SU-DHL-6 (cell line): Measurements from ENCODE around the gene GPI.

Experiments
- H2AFZ ChIP-seq: fragments of 200-600 bp; sonication (generic); 2 replicates; pipeline ENCODE4 v1.6.1; 2014; ENCODE audit warnings: low read depth, mild to moderate bottlenecking, moderate library complexity, mixed read lengths, antibody characterized with exemption, low read length; ENCODE audit not compliant: severe bottlenecking
- H3F3A ChIP-seq: fragments of 200-600 bp; shearing (Covaris generic); 2 replicates; pipeline ENCODE4 v1.6.0; 2016; ENCODE audit warnings: antibody characterized with exemption, mild to moderate bottlenecking; ENCODE audit not compliant: insufficient read depth
- H3K27ac ChIP-seq: fragments of 200-600 bp; sonication (generic); 2 replicates; pipeline ENCODE4 v1.5.1; 2016; ENCODE audit warnings: low read depth, mild to moderate bottlenecking, low read length, moderate library complexity, mixed read lengths
- H3K27me3 ChIP-seq: fragments of 200-600 bp; sonication (generic), shearing (Covaris generic); 2 replicates; pipeline ENCODE4 v1.6.0; 2014; ENCODE audit warnings: mild to moderate bottlenecking, low read length
- H3K36me3 ChIP-seq: fragments of 200-600 bp; sonication (generic); 2 replicates; pipeline ENCODE4 v1.6.1; 2014; ENCODE audit warnings: mild to moderate bottlenecking, low read length, mixed read lengths
- H3K4me2 ChIP-seq: fragments of 300-600, 200-600 bp; shearing (Covaris generic), sonication (generic); 2 replicates; pipeline ENCODE4 v1.6.0; 2014; ENCODE audit warnings: low read length, low read depth, mild to moderate bottlenecking; ENCODE audit not compliant: poor library complexity, severe bottlenecking
- H3K4me3 ChIP-seq: fragments of 200-600 bp; sonication (generic); 2 replicates; pipeline ENCODE4 v1.5.1; 2014; ENCODE audit warnings: antibody characterized with exemption, low read length, mild to moderate bottlenecking, mixed read lengths; ENCODE audit not compliant: insufficient read depth, poor library complexity, severe bottlenecking
- H3K79me2 ChIP-seq: fragments of 200-600 bp; sonication (generic); 2 replicates; pipeline ENCODE4 v1.6.1; 2014; ENCODE audit warnings: mild to moderate bottlenecking, low read length, moderate library complexity; ENCODE audit not compliant: insufficient read depth
- H3K9ac ChIP-seq: fragments of 200-600 bp; sonication (generic); 2 replicates; pipeline ENCODE4 v1.7.0; 2014; ENCODE audit warnings: mild to moderate bottlenecking, low read length
- H3K9me2 ChIP-seq: fragments of 200-600 bp; sonication (generic); replicated peaks from 2 replicates; pipeline ENCODE4 v1.6.1; 2014; ENCODE audit warnings: low read length; ENCODE audit not compliant: insufficient read depth
- H3K9me3 ChIP-seq: fragments of 200-600 bp; sonication (generic); 2 replicates; pipeline ENCODE4 v1.6.1; 2014; ENCODE audit warnings: low read length, mixed read lengths; ENCODE audit not compliant: insufficient read depth
- H4K20me1 ChIP-seq: fragments of 200-600 bp; sonication (generic); 2 replicates; pipeline ENCODE4 v1.6.1; 2014; ENCODE audit warnings: low read depth, mild to moderate bottlenecking, antibody characterized with exemption, low read length, moderate library complexity, mixed read lengths
- EZH2phosphoT487 ChIP-seq: fragments of 200-600 bp; sonication (generic), shearing (Covaris generic); conservative IDR thresholded peaks from 2 replicates; pipeline ENCODE4 v1.6.1; 2018; ENCODE audit warnings: mild to moderate bottlenecking, antibody characterized with exemption, low read length, moderate library complexity, mixed read lengths
- TF ChIP-seq, protein P1 (sequence below): fragments of 200-600 bp; sonication (generic); IDR thresholded peaks from one replicate; pipeline ENCODE4 v1.5.1; 2017; ENCODE audit warnings: antibody characterized with exemption, mild to moderate bottlenecking, low read length, moderate library complexity; ENCODE audit not compliant: insufficient read depth, poor library complexity, severe bottlenecking

Gene GPI

GRCh38 chr19:34381399-34382251 lies 16.6 kb downstream of the GPI start:
- H3K36me3 ChIP-seq: peaks cover 11% of the 10 kb centered on the region; the same call in 1 of the 2 replicates
- H3K9me2 ChIP-seq: no peaks in the 10 kb centered on the region
- no peaks in the 10 kb centered on the region for H4K20me1 ChIP-seq
- no peaks in the 10 kb centered on the region for H3K27me3 ChIP-seq
- no peak overlapping the region for H3K4me2 ChIP-seq
- no peak overlapping the region for H2AFZ ChIP-seq
- no peak overlapping the region for H3K9ac ChIP-seq
- no peak overlapping the region for H3K27ac ChIP-seq
- no peaks in the 10 kb centered on the region for H3K79me2 ChIP-seq
- no peak overlapping the region for H3K4me3 ChIP-seq
- H3K9me3 ChIP-seq: no peaks in the 10 kb centered on the region
- H3F3A ChIP-seq: no peaks in the 10 kb centered on the region
- TF ChIP-seq, protein P1, sequence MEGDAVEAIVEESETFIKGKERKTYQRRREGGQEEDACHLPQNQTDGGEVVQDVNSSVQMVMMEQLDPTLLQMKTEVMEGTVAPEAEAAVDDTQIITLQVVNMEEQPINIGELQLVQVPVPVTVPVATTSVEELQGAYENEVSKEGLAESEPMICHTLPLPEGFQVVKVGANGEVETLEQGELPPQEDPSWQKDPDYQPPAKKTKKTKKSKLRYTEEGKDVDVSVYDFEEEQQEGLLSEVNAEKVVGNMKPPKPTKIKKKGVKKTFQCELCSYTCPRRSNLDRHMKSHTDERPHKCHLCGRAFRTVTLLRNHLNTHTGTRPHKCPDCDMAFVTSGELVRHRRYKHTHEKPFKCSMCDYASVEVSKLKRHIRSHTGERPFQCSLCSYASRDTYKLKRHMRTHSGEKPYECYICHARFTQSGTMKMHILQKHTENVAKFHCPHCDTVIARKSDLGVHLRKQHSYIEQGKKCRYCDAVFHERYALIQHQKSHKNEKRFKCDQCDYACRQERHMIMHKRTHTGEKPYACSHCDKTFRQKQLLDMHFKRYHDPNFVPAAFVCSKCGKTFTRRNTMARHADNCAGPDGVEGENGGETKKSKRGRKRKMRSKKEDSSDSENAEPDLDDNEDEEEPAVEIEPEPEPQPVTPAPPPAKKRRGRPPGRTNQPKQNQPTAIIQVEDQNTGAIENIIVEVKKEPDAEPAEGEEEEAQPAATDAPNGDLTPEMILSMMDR: no peak
- TF ChIP-seq EZH2phosphoT487: no peak

DNA sequence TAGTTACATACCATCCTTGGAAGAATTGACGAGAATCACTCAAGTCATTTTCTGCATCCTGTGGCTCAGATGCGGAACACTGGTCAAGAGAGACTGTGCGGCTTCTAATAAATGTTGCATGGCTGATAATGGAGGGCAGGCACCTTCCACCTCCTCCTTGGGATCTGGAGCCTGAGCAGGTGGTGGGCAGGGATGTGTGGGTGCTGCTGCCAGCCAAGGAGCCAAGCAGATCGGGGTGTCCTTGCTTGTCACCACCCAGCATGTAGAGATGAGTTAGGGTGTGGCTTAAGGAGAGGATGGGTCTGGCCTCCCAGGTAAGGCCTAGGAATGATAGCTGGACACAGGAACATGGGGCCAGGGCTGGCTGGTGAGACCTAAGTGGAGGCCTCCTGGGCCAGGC lies 17.5 kb downstream of the GPI start:
- H3K9me3 ChIP-seq: no peaks in the 10 kb centered on the region
- H3K27me3 ChIP-seq: no peaks in the 10 kb centered on the region
- no peak for TF ChIP-seq EZH2phosphoT487
- TF ChIP-seq, protein P1: no peak
- H3K79me2 ChIP-seq: no peaks in the 10 kb centered on the region
- no peaks in the 10 kb centered on the region for H3F3A ChIP-seq
- H3K4me2 ChIP-seq: no peak overlapping the region
- no peak overlapping the region for H3K9ac ChIP-seq
- no peak overlapping the region for H3K4me3 ChIP-seq
- no peak overlapping the region for H3K27ac ChIP-seq
- no peak overlapping the region for H2AFZ ChIP-seq
- H4K20me1 ChIP-seq: no peaks in the 10 kb centered on the region
- H3K9me2 ChIP-seq: no peaks in the 10 kb centered on the region
- H3K36me3 ChIP-seq: peaks cover 11% of the 10 kb centered on the region; the same call in 1 of the 2 replicates

GRCh38 chr19:34383599-34383998 lies 18.6 kb downstream of the GPI start:
- H3K9ac ChIP-seq: no peak overlapping the region
- no peaks in the 10 kb centered on the region for H3K79me2 ChIP-seq
- H3K4me2 ChIP-seq: no peak overlapping the region
- TF ChIP-seq, protein P1: no peak
- no peak for TF ChIP-seq EZH2phosphoT487
- no peak overlapping the region for H3K4me3 ChIP-seq
- no peak overlapping the region for H3K27ac ChIP-seq
- no peaks in the 10 kb centered on the region for H3K27me3 ChIP-seq
- no peak overlapping the region for H2AFZ ChIP-seq
- no peaks in the 10 kb centered on the region for H3F3A ChIP-seq
- H4K20me1 ChIP-seq: no peaks in the 10 kb centered on the region
- H3K36me3 ChIP-seq: peaks cover 7% of the 10 kb centered on the region; the same call in 1 of the 2 replicates
- no peaks in the 10 kb centered on the region for H3K9me2 ChIP-seq
- no peaks in the 10 kb centered on the region for H3K9me3 ChIP-seq
